HG03095 (cell line): ENCODE measurements around the gene ITGB7.

Experiments
- ATAC-seq: cut with Tn5 transposase; IDR thresholded peaks from one replicate; pipeline ENCODE4 v1.9.1; 2021; ENCODE audit warnings: moderate library complexity; ENCODE audit not compliant: unreplicated experiment

The ITGB7 gene

GRCh38 chr12:53230108-53230845 lies 23.2 kb upstream of the ITGB7 start:
- no peak for ATAC-seq

GRCh38 chr12:53229454-53229853 lies 22.4 kb upstream of the ITGB7 start:
- no peak for ATAC-seq

DNA sequence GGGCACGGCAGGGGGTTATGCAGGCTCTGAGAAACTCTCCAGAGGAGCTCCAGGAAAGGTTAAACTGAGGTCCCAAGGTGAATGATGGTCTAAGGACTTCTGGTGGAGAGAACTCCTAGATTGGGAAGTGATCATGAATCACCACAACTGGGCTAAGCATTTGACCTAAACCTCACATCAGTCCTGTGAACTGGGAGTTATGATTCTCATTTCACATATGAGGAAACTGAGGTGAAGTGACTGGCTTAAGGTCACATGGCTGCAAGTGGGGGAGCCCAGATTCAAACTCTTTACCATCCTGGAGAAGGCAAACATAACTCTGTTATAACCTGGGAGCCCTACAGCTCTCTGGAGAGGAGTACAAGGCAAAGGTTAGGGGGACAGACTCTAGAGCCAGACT lies 20.8 kb upstream of the ITGB7 start:
- no peak for ATAC-seq

DNA sequence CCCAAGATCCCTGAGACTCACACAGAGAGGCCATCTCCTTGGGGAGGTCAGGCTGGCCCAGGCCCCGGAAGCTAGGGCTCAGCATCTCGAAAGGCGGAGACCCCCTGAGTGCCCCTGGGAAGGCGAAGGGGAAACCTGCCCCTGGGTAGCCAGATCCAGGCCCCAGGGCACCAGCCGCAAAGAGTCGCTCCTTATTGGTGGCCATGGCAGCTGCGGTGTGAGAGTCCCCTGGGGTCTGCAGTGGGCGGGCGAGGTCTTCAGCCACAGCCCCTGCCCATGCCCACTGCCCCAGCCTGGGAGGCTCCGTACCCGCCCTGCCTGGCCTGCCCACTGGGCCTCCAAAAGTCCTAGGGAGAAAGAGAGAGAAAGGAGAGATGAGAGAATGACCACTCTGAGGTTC lies 20.3 kb upstream of the ITGB7 start:
- ATAC-seq, result no peak

DNA sequence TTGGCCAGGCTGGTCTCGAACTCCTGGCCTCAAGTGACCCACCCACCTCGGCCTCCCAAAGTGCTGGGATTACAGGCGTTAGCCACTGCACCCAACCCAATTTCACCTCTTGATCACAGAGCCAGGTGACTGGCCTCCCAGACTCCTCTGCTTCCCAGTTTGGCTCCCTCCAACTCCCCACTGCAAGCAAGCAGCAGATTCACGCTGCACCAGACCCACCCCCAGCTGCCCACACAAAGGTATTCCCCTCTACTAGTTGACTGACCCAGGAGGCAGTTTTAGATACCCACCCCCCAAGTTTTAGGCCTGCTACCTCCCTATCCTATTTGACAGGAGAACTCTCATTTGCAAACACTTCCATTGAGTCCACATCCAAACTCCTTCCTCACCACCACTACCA lies 19.8 kb upstream of the ITGB7 start:
- ATAC-seq, result no peak

- no peak for ATAC-seq
These were observed 18.8 kb upstream of the ITGB7 start for GRCh38 chr12:53225635-53226424.

DNA sequence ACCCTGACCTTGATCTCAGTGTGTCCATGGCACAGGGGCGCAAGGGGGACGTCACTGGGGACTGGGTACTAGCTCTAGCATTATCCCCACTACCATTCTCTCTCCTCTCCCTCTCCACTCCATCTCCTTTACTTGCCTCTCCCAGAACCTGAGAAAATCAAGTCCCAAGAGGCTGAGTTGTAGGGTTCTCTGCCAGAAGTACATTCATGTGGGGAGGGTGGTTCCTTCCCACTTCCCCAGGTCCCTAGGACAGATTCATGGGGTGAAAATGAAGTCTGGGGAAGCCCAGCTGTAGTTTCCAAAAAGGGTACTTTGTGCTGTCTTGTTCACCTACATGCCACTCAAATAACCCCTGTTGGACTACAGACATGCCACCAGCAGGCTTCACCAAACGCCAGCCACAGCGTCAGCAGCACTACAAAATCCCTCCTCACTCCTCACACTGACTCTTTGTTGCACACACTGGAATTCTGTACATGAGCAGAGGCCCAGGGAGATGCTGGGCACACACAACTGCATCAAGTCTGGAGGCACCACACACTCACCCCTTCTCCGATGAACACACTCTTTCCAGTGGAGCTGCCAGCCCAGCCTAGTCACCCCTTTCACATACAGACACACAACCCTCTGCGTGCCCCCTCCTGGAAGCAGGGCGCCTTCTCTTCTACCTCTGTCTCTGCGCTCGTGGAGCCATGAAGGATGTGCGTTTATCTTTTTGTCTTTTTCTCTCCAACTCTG lies 18.0 kb upstream of the ITGB7 start:
- ATAC-seq, result no peak

- ATAC-seq, result no peak
These were observed 17.2 kb upstream of the ITGB7 start for GRCh38 chr12:53224061-53224896.

DNA sequence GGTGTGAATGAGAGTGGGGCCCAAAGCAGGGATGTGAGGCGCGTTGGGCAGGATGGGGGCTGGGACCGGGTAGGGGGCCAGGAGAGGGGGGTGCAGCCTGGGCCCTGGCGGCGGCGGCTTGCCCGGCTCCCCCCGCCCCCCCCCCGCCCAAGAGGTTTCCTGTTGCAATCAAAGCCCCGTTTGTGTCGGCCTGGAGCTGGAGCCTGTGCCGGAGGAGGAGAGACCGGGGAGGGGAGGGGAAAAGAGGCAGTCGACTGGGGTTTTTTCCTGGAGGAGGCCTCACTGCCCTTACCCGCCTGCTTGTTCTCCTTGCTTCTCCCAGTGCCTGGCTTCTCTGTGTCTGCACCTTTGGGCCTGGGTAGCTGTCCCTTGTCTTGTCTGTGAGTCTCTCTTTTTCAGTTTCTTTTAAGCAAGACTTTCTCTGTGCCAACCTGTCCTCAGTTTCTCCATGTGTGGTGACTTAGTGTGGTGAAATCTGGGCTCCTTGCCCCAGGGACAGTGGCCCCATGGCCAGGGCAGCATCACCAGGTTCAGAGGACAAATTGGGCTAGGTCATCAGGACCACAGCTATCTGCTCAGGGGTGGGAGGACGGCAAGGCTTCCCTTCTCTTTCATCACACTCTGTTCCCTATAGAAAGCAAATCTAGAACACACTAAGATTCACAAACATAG lies 16.5 kb upstream of the ITGB7 start:
- ATAC-seq, result no peak

GRCh38 chr12:53222806-53223261 lies 15.8 kb upstream of the ITGB7 start:
- no peak for ATAC-seq

- no peak for ATAC-seq
These were observed 15.2 kb upstream of the ITGB7 start for GRCh38 chr12:53222170-53222721.

DNA sequence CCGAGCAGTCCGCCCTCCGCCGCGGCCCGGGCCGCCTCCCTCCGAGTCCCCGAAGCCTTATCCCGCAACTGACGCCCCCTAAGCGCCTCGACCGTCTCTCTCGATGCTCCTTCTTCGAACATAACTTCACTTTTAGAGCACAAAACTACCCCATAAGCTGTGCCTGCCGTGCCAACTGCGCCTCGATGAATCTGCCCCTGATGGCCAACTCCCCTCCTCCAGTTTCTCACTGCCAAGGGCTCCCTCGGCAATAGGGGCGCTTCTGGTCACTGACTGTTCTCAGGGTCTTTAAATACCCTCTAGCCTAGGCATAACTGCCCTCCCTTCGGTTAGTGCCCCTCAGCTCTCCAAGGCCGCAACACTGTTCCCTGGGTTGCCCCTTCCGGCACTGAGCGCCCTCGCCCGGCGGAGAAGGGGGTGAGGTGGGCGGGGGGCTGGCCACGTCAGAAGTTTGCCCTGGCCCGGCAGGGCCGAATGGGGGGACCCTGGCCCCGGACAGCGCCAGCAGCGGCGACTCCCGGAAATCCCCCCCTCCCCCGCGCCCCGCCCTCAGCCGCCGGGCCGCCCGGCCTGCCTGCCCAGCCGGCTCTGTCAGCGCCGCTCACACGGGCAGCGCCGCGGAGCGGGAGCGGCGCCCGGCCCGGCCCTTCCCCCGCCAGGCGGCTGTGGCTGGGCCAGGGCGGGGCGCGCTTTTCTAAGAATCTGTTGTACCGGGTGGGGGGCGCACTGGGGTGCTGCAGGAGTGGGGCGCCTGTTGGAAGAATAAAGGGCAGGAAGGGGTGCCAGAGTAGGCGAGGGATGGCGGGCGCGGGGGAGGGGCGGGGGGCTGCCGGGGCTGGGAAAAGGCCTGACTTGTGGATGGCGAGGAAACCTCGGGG lies 14.4 kb upstream of the ITGB7 start:
- ATAC-seq, result peak; percentile 25

DNA sequence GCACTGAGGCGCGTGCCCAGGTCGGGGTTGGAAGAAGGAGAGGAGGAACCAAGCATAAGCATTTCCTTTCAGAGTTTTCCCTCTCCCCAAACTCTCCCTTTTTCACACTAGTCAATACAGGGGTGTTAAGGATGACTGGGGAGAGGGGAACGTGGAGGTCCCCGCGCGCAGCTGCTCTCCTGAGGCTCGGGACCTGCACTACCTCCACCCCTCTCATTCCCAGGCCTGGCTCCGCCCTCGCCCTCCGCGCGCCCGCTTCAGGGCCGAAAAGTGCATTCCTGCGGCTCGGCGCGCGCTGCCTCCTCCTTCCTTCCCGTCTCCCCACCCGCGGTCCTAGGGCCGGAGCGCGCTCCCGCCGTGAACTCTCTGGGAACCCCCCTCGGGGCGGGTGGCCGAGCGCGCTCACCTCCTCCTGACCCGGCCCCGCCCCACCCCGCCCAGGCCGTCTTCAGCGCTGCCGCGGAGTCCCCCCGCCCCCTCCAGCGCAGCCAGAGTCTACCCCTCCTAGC lies 13.7 kb upstream of the ITGB7 start:
- peak; percentile 59 for ATAC-seq

GRCh38 chr12:53219956-53220693 lies 13.1 kb upstream of the ITGB7 start:
- peak; percentile 26 for ATAC-seq

GRCh38 chr12:53219292-53219955 lies 12.4 kb upstream of the ITGB7 start:
- no peak for ATAC-seq

DNA sequence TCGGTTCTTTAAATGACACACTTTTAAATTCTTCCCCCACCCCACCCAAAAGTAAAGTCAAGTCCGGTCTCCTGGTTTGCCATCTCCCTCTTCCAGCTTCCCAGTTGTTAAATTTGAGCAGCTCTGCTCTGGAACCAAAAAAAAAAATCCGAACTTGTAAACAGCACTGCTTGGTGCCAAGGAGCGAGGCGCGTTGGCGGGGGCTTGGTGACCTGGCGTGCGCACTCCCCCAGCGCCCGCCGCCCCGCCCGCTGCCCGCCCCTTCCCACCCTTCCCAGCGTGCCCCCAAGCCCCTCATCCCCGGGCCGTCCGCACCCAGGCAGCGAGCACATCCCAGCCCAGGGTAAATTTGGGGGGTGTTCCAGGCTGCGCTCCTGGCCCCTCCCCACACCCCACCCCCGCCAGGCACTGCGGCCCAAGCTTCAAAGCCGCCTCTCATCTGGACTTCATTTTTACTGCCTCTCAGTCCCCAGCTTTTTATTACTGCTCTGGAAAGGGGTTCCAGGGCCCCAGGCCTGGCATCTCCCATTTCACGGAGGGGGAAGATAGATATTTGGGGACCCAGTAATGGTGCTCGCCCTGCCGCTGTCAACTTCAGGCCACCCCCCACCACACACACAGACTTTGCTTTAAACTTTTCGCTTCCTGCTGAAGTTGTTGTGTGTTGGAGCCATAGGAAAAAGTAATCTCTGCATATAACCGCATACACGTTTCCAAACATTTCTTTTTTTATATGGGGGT lies 11.7 kb upstream of the ITGB7 start:
- no peak for ATAC-seq

DNA sequence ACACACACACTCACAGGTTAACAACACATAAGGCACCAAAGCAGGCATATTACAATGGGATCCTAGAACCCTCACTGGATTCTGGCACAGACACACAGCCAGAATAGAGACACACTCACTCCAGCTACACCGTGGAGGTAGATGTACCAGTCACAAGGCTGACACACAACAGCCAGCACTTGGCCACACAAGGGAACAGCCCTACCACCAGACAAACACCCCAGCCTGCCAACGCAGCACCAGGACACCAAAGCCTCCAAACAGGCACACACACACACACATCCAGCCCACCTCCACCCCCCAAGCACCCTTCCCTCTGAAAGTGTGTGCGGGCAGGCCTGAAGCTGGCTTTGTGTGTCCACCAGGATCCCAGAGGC lies 10.9 kb upstream of the ITGB7 start:
- no peak for ATAC-seq
